NT2/D1 (cell line): ENCODE results near the gene TBXAS1.

ENCODE experiments used
- DNase-seq: peaks from one replicate; pipeline ENCODE4 v3.0.0-alpha.2; 2011; ENCODE audit warnings: low read depth, low spot score
- H3K27me3 ChIP-seq: 2 replicates; pipeline ENCODE4 v1.6.0; 2011; ENCODE audit warnings: mild to moderate bottlenecking; ENCODE audit not compliant: insufficient read length, insufficient read depth
- H3K36me3 ChIP-seq: 2 replicates; pipeline ENCODE4 v1.6.1; 2011; ENCODE audit warnings: mild to moderate bottlenecking, low read length, mixed read lengths; ENCODE audit not compliant: insufficient read depth, insufficient read length
- H3K4me1 ChIP-seq: 2 replicates; pipeline ENCODE4 v1.5.1; 2011; ENCODE audit not compliant: insufficient read depth, insufficient read length
- H3K4me3 ChIP-seq: 2 replicates; pipeline ENCODE4 v1.5.1; 2011; ENCODE audit warnings: low read depth; ENCODE audit not compliant: insufficient read length
- H3K9ac ChIP-seq: 2 replicates; pipeline ENCODE4 v1.6.0; 2011; ENCODE audit warnings: low read depth; ENCODE audit not compliant: insufficient read length
- H3K9me3 ChIP-seq: 2 replicates; pipeline ENCODE4 v1.5.1; 2011; ENCODE audit warnings: mild to moderate bottlenecking, low read length; ENCODE audit not compliant: insufficient read depth
- SUZ12 ChIP-seq: IDR thresholded peaks from 2 replicates; pipeline ENCODE4 v1.6.1; 2011; ENCODE audit not compliant: insufficient read length, insufficient read depth; ENCODE audit errors: extremely low read depth
- YY1 ChIP-seq: IDR thresholded peaks from 2 replicates; pipeline ENCODE4 v1.6.1; 2011; ENCODE audit not compliant: insufficient read length, insufficient read depth
- ZNF274 ChIP-seq: IDR thresholded peaks from 2 replicates; pipeline ENCODE4 v1.6.1; 2011; ENCODE audit warnings: mild to moderate bottlenecking, low read depth, low read length

Gene TBXAS1

GRCh38 chr7:139883814-139884213 is 54.8 kb downstream of the TBXAS1 start:
- Histone ChIP-seq H3K36me3 (no peaks in the 10 kb centered on the region), H3K4me3 (no peak overlapping the region)
- no peak for DNase-seq

GRCh38 chr7:139884441-139884840 is 55.4 kb downstream of the TBXAS1 start:
- Histone ChIP-seq H3K4me1 (no peaks in the 10 kb centered on the region), H3K9me3 (no peaks in the 10 kb centered on the region)
- TF ChIP-seq ZNF274 = no peak

More at GRCh38 chr7:139883814-139884213, 54.8 kb downstream of the TBXAS1 start:
- no peak overlapping the region for H3K9ac ChIP-seq
- H3K27me3 ChIP-seq = no peaks in the 10 kb centered on the region
- no peak for TF ChIP-seq SUZ12
- H3K9me3 ChIP-seq = no peaks in the 10 kb centered on the region
- H3K4me1 ChIP-seq = no peaks in the 10 kb centered on the region

GRCh38 chr7:139885511-139885910 is 56.4 kb downstream of the TBXAS1 start:
- Histone ChIP-seq H3K4me1 (no peaks in the 10 kb centered on the region), H3K4me3 (no peak overlapping the region), H3K9me3 (no peaks in the 10 kb centered on the region), H3K9ac (no peak overlapping the region), H3K36me3 (no peaks in the 10 kb centered on the region), H3K27me3 (no peaks in the 10 kb centered on the region)
- no peak for DNase-seq
- no peak for TF ChIP-seq YY1
- TF ChIP-seq ZNF274 = no peak
- TF ChIP-seq SUZ12 = no peak

More at GRCh38 chr7:139884441-139884840, 55.4 kb downstream of the TBXAS1 start:
- no peaks in the 10 kb centered on the region for H3K27me3 ChIP-seq
- no peak for DNase-seq
- no peaks in the 10 kb centered on the region for H3K36me3 ChIP-seq
- H3K4me3 ChIP-seq = no peak overlapping the region
- H3K9ac ChIP-seq = no peak overlapping the region

- Histone ChIP-seq H3K4me1 (no peaks in the 10 kb centered on the region), H3K9me3 (no peaks in the 10 kb centered on the region), H3K9ac (no peak overlapping the region), H3K4me3 (no peak overlapping the region), H3K27me3 (no peaks in the 10 kb centered on the region), H3K36me3 (no peaks in the 10 kb centered on the region)
- TF ChIP-seq SUZ12 (no peak), ZNF274 (no peak)
- DNase-seq = no peak
These were observed 57.1 kb downstream of the TBXAS1 start for GRCh38 chr7:139886206-139886605.

- TF ChIP-seq YY1 = no peak
- no peak for TF ChIP-seq ZNF274
- no peak for TF ChIP-seq SUZ12
- H3K4me1 ChIP-seq = no peaks in the 10 kb centered on the region
- H3K36me3 ChIP-seq = no peaks in the 10 kb centered on the region
- DNase-seq = no peak
- H3K27me3 ChIP-seq = no peaks in the 10 kb centered on the region
- H3K9ac ChIP-seq = no peak overlapping the region
- H3K9me3 ChIP-seq = no peaks in the 10 kb centered on the region
- H3K4me3 ChIP-seq = no peak overlapping the region
These were observed 57.8 kb downstream of the TBXAS1 start for GRCh38 chr7:139886899-139887298.

DNA sequence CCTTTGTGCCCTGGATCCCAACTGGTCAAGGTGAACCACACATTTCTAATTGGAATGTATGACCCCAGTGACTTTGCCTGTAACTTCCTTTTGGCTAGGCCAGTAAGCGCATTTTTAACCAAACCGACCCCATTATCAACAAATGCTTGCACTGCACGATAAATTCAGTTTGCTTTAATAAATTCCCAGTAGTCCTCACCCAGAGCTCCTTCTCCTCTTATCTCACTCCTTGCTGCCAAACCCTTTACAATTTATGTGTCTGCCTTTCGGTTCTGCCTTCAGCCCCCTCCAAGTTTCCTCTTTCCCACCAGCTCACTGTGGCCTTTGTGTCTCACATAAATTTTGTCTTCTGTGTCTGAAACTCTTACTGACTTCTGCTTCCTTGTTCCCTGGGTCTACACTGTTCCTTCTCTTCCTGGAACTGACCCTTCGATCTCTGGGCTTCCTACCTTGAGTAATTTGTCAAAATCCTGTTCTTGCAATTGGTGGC is 59.0 kb downstream of the TBXAS1 start:
- Histone ChIP-seq H3K27me3 (no peaks in the 10 kb centered on the region), H3K4me1 (no peaks in the 10 kb centered on the region)
- TF ChIP-seq YY1 (no peak), ZNF274 (no peak), SUZ12 (no peak)

DNA sequence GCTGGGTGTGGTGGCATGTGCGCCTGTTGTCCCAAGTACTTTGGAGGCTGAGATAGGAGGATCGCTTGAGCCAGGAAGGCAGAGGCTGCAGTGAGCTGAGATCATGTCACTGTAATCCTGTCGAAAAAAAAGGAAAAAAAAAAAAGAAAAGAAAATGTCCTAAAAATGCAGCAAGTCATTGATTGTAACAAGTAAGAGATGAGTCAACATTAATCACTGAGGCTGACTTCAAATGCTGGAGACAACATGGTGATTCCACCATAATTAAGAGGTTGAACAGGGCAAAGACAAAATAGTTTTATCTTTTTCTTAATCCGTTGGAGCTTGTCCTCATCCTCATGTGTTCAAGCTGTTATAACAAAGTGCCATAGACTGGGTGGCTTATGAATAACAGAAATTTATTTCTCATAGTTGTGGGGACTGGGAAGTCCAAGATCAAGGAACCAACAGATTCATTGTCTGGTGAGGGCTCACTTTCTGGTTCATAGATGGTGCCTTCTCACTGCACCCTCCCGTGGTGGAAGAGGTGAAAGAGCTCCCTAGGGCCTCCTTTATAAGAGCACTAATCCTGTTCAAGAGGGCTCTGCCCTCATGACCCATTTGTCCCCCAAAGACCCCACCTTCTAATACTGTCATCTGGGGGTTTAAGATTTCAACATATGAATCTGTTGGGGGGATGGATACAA is 60.3 kb downstream of the TBXAS1 start:
- Histone ChIP-seq H3K9ac (no peak overlapping the region), H3K27me3 (no peaks in the 10 kb centered on the region), H3K4me3 (no peak overlapping the region), H3K36me3 (no peaks in the 10 kb centered on the region), H3K9me3 (no peaks in the 10 kb centered on the region), H3K4me1 (no peaks in the 10 kb centered on the region)
- TF ChIP-seq SUZ12 (no peak), YY1 (no peak), ZNF274 (no peak)
- no peak for DNase-seq

More for the DNA sequence above, 59.0 kb downstream of the TBXAS1 start:
- Histone ChIP-seq H3K4me3 (no peak overlapping the region), H3K9me3 (no peaks in the 10 kb centered on the region), H3K36me3 (no peaks in the 10 kb centered on the region), H3K9ac (no peak overlapping the region)
- no peak for DNase-seq

GRCh38 chr7:139893461-139893860 is 64.4 kb downstream of the TBXAS1 start:
- no peaks in the 10 kb centered on the region for H3K36me3 ChIP-seq
- DNase-seq = no peak
- no peaks in the 10 kb centered on the region for H3K9me3 ChIP-seq
- TF ChIP-seq ZNF274 = no peak
- no peak for TF ChIP-seq SUZ12
- TF ChIP-seq YY1 = no peak
- H3K4me3 ChIP-seq = no peak overlapping the region
- H3K4me1 ChIP-seq = no peaks in the 10 kb centered on the region
- H3K27me3 ChIP-seq = no peaks in the 10 kb centered on the region
- no peak overlapping the region for H3K9ac ChIP-seq
